Tibial nerve (tissue), 4 donors: Measurements from ENCODE around the gene AVPR1A. TPM values are rescaled to one million over a fixed set of nuclear protein-coding genes. Genes with fewer than 3 reads are reported as not detected.

ENCODE experiments used
- DNase-seq, 2 donors: peaks; one replicate each; pipeline ENCODE4 v3.0.0-alpha.2; 2019; ENCODE audit warnings: low spot score in 2 of 2
- H3K27ac ChIP-seq, 4 donors: fragments of 200-600 bp; sonication (generic) in 3 of 4; one replicate each; pipeline ENCODE4 v1.5.1; 2017 to 2019; ENCODE audit warnings: mild to moderate bottlenecking in 1 of 4
- H3K27me3 ChIP-seq, 2 donors: fragments of 200-600 bp; sonication (generic) in 1 of 2; one replicate each; pipeline versions ENCODE4 v1.5.1 to v1.6.0; 2017 to 2019
- H3K36me3 ChIP-seq, 3 donors: fragments of 200-600 bp; sonication (generic); one replicate each; pipeline ENCODE4 v1.5.1; 2018 to 2019
- H3K4me1 ChIP-seq, 4 donors: fragments of 200-600 bp; sonication (generic) in 3 of 4; one replicate each; pipeline ENCODE4 v1.5.1; 2017 to 2019
- H3K4me3 ChIP-seq, 4 donors: fragments of 200-600 bp; sonication (generic) in 3 of 4; one replicate each; pipeline ENCODE4 v1.5.1; 2017 to 2019; ENCODE audit warnings: mild to moderate bottlenecking in 1 of 4, moderate library complexity in 1 of 4
- H3K9me3 ChIP-seq, 4 donors: fragments of 200-600 bp; sonication (generic) in 3 of 4; one replicate each; pipeline ENCODE4 v1.5.1; 2017 to 2019
- EP300 ChIP-seq, 2 donors: sonication (generic); formaldehyde crosslinking; IDR thresholded peaks; one replicate each; pipeline ENCODE4 v1.6.1; 2017; ENCODE audit warnings: antibody characterized with exemption in 2 of 2, mild to moderate bottlenecking in 1 of 2
- POLR2A ChIP-seq, 2 donors: fragments of 450-650 bp; IDR thresholded peaks; one replicate each; pipeline ENCODE4 v1.6.1; 2017; ENCODE audit warnings: antibody characterized with exemption in 2 of 2, mild to moderate bottlenecking in 2 of 2, moderate library complexity in 2 of 2
- WGBS, 2 donors: methylation state at CpG; one replicate each; pipeline ENCODE4 v1.1.5; 2018; 5-methylcytosine and 5-hydroxymethylcytosine counted together
- total RNA-seq, 4 donors: library from RNA; depleted of rRNA; stranded (reverse); fragments of >200 nt; gene quantifications; one replicate each; pipeline ENCODE4 v1.1.0, GENCODE V29; 2016
- TF ChIP-seq, protein P1 (sequence below), 5 experiments: fragments of 200-600 bp in 3 of 5; fragments of 450-650 bp in 2 of 5; sonication (generic) in 3 of 5; IDR thresholded peaks; one replicate each; pipeline ENCODE4 v1.5.1; 2016 to 2019; ENCODE audit warnings: antibody characterized with exemption in 5 of 5, mild to moderate bottlenecking in 3 of 5, moderate library complexity in 2 of 5

AVPR1A gene
- total RNA-seq, 4 donors from 2014 or later = 4.8 to 8.6 (median 6.2) TPM

- no peaks in the 10 kb centered on the region for H3K36me3 ChIP-seq
- no peak for DNase-seq
- TF ChIP-seq POLR2A (IDR thresholded peaks at IDR 0.05) = no peak
- no peak for TF ChIP-seq EP300 (IDR thresholded peaks at IDR 0.05)
- TF ChIP-seq, protein P1, sequence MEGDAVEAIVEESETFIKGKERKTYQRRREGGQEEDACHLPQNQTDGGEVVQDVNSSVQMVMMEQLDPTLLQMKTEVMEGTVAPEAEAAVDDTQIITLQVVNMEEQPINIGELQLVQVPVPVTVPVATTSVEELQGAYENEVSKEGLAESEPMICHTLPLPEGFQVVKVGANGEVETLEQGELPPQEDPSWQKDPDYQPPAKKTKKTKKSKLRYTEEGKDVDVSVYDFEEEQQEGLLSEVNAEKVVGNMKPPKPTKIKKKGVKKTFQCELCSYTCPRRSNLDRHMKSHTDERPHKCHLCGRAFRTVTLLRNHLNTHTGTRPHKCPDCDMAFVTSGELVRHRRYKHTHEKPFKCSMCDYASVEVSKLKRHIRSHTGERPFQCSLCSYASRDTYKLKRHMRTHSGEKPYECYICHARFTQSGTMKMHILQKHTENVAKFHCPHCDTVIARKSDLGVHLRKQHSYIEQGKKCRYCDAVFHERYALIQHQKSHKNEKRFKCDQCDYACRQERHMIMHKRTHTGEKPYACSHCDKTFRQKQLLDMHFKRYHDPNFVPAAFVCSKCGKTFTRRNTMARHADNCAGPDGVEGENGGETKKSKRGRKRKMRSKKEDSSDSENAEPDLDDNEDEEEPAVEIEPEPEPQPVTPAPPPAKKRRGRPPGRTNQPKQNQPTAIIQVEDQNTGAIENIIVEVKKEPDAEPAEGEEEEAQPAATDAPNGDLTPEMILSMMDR (IDR thresholded peaks at IDR 0.05) = no peak
- no peaks in the 10 kb centered on the region for H3K27me3 ChIP-seq
- H3K4me1 ChIP-seq = no peaks in the 10 kb centered on the region
- H3K27ac ChIP-seq = no peak overlapping the region
- 88 to 93% methylated on average over 1 of the region's 1 CpG for WGBS, 2 donors
- H3K4me3 ChIP-seq = no peak overlapping the region
- H3K9me3 ChIP-seq = no peaks in the 10 kb centered on the region
These were observed 12.5 kb upstream of the AVPR1A start for GRCh38 chr12:63163541-63163940.

- Histone ChIP-seq H3K27ac (no peak overlapping the region), H3K9me3 (no peaks in the 10 kb centered on the region), H3K4me3 (no peak overlapping the region), H3K27me3 (peaks cover 0 to 39% of the 10 kb centered on the region in 2 donors), H3K4me1 (peaks cover 0 to 22% (median 7%) of the 10 kb centered on the region in 4 donors), H3K36me3 (no peaks in the 10 kb centered on the region)
- no peak for TF ChIP-seq POLR2A (IDR thresholded peaks at IDR 0.05)
- no peak for TF ChIP-seq EP300 (IDR thresholded peaks at IDR 0.05)
- TF ChIP-seq, protein P1 (IDR thresholded peaks at IDR 0.05) = no peak
- 64 to 81% methylated on average over 2 of the region's 2 CpGs for WGBS, 2 donors
- DNase-seq = no peak
These were observed 4.4 kb upstream of the AVPR1A start for GRCh38 chr12:63155375-63155774.

DNA sequence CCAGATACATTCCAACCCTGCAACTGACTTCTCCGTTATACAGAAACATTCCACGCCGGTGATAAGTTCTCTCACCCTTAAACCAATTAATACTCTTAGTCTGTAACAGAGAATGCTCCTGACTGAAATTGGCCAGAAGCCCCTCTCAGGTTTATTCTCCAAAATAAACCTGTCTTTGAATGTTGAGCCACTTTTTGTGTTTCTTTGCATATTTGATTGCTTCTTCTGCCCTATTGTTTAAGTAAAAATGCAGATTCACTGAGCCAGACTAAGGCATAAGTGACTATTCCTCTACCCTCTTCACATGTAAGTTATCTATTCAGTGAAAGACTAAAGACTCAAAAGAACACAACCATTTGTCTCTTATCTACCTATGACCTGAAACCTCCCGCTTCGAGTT is 3.6 kb upstream of the AVPR1A start:
- DNase-seq = no peak
- Histone ChIP-seq H3K4me1 (peaks cover 0 to 26% (median 8%) of the 10 kb centered on the region in 4 donors), H3K4me3 (no peak overlapping the region), H3K36me3 (no peaks in the 10 kb centered on the region), H3K9me3 (no peaks in the 10 kb centered on the region), H3K27ac (no peak overlapping the region), H3K27me3 (peaks cover 0 to 48% of the 10 kb centered on the region in 2 donors)
- 96 to 99% methylated on average over 5 of the region's 5 CpGs for WGBS, 2 donors
- no peak for TF ChIP-seq POLR2A (IDR thresholded peaks at IDR 0.05)
- TF ChIP-seq, protein P1 (IDR thresholded peaks at IDR 0.05) = no peak
- TF ChIP-seq EP300 (IDR thresholded peaks at IDR 0.05) = no peak

GRCh38 chr12:63152321-63152700 is 1.3 kb upstream of the AVPR1A start:
- peaks cover 0 to 55% of the 10 kb centered on the region in 2 donors for H3K27me3 ChIP-seq
- 15 to 18% methylated on average over 7 of the region's 7 CpGs for WGBS, 2 donors
- TF ChIP-seq, protein P1 (IDR thresholded peaks at IDR 0.05) = no peak
- TF ChIP-seq POLR2A (IDR thresholded peaks at IDR 0.05) (no peak), EP300 (IDR thresholded peaks at IDR 0.05) (no peak)

DNA sequence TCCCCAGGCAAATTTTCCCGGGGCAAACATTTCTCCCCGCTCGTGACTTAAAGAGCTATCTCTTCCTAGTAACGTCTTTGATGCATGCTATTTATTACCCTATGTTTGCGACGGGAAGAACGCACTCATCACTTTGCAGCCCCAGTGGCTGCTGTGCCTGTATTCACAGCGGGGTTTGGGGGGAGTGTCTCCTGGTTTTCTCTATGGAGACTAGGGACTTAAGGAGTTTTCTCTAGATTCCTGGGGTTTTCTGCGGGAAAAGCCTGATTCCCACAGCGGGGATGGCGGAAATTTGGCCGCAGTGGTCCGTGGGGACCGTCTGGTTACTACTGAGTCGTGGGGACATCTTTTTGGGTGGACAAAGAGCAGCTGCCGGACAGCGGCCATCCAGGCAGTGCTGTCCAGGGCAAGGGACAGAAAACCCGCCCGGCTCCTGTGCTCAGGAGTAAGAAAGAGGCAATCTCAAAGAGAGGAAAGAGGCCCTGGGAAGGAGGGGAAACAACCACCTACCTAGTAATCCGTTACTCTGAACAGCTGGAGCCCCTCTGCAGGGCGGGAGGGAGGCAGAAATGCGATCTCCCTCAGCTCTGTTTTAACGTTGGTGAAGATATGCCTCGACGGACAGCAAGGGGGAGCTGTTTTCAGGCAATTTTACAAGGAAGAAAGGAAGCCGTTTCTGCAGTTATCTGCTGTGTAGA is 771 bp upstream of the AVPR1A start:
- peak overlapping the region in 1 of 4 donors; percentile 34 for H3K27ac ChIP-seq
- H3K4me1 ChIP-seq = peaks cover 0 to 26% (median 8%) of the 10 kb centered on the region in 4 donors
- peak overlapping the region; percentile 0 to 43 (median 29) for H3K4me3 ChIP-seq
- H3K27me3 ChIP-seq = peaks cover 0 to 55% of the 10 kb centered on the region in 2 donors
- no peaks in the 10 kb centered on the region for H3K9me3 ChIP-seq
- no peaks in the 10 kb centered on the region for H3K36me3 ChIP-seq
- WGBS, 2 donors = 1 to 2% methylated on average over 26 of the region's 26 CpGs
- DNase-seq = peak in 1 of 2 donors; percentile 21
- no peak for TF ChIP-seq POLR2A (IDR thresholded peaks at IDR 0.05)
- TF ChIP-seq, protein P1 (IDR thresholded peaks at IDR 0.05) = peak; percentile 36 to 67 (median 56)

More at GRCh38 chr12:63152321-63152700, 1.3 kb upstream of the AVPR1A start:
- no peak for DNase-seq
- no peaks in the 10 kb centered on the region for H3K9me3 ChIP-seq
- H3K36me3 ChIP-seq = no peaks in the 10 kb centered on the region
- peak overlapping the region in 1 of 4 donors; percentile 43 for H3K4me3 ChIP-seq
- H3K4me1 ChIP-seq = peaks cover 0 to 26% (median 8%) of the 10 kb centered on the region in 4 donors
- no peak overlapping the region for H3K27ac ChIP-seq
